Spleen (tissue), 11 donors: ENCODE results near the gene SMG7. TPM values are rescaled to one million over a fixed set of nuclear protein-coding genes. Genes with fewer than 3 reads are reported as not detected.

Source experiments
- DNase-seq: peaks from one replicate; pipeline ENCODE4 v3.0.0-alpha.2; 2020
- H3K27ac ChIP-seq, 8 donors: fragments of 200-600 bp; sonication (generic) in 7 of 8; 1 replicate in 4 of 8; 2 replicates in 4 of 8; pipeline versions ENCODE4 v1.5.0 to v1.8.0; 2016 to 2021; ENCODE audit warnings: inconsistent platforms in 4 of 8, mild to moderate bottlenecking in 4 of 8, moderate library complexity in 1 of 8
- H3K27me3 ChIP-seq, 7 donors: fragments of 200-600 bp; sonication (generic) in 6 of 7; replicated peaks in 1 of 7; 1 replicate in 4 of 7; 2 replicates in 3 of 7; pipeline versions ENCODE4 v1.5.0 to v1.8.0; 2016 to 2021; ENCODE audit warnings: inconsistent platforms in 3 of 7, mild to moderate bottlenecking in 1 of 7
- H3K36me3 ChIP-seq, 6 donors: fragments of 200-600 bp; sonication (generic) in 5 of 6; 1 replicate in 4 of 6; 2 replicates in 2 of 6; pipeline versions ENCODE4 v1.5.0 to v1.8.0; 2016 to 2021; ENCODE audit warnings: inconsistent platforms in 2 of 6
- H3K4me1 ChIP-seq, 6 donors: fragments of 200-600 bp; sonication (generic) in 5 of 6; 1 replicate in 3 of 6; 2 replicates in 3 of 6; pipeline versions ENCODE4 v1.5.0 to v1.8.0; 2016 to 2021; ENCODE audit warnings: inconsistent platforms in 3 of 6
- H3K4me3 ChIP-seq, 8 donors: fragments of 200-600 bp; sonication (generic) in 7 of 8; 1 replicate in 4 of 8; 2 replicates in 4 of 8; pipeline versions ENCODE4 v1.5.0 to v1.8.0; 2016 to 2021; ENCODE audit warnings: inconsistent platforms in 4 of 8, mild to moderate bottlenecking in 4 of 8, moderate library complexity in 2 of 8
- H3K9me3 ChIP-seq, 8 donors: fragments of 200-600 bp; sonication (generic) in 7 of 8; 1 replicate in 4 of 8; 2 replicates in 4 of 8; pipeline versions ENCODE4 v1.5.0 to v1.8.0; 2016 to 2021; ENCODE audit warnings: inconsistent platforms in 4 of 8
- CTCF ChIP-seq, 11 experiments: fragments of 200-600 bp in 7 of 11; fragments of 450-650 bp in 4 of 11; sonication (generic) in 4 of 11; IDR thresholded peaks in 8 of 11; conservative IDR thresholded peaks in 3 of 11; 1 replicate in 7 of 11; 2 replicates in 4 of 11; pipeline versions ENCODE4 v1.4.0 to v1.8.0; 2016 to 2021; ENCODE audit warnings: antibody characterized with exemption in 11 of 11, inconsistent platforms in 4 of 11, mild to moderate bottlenecking in 1 of 11
- POLR2A ChIP-seq, 3 donors: fragments of 450-650 bp; IDR thresholded peaks; one replicate each; pipeline ENCODE4 v1.5.1; 2017; ENCODE audit warnings: antibody characterized with exemption in 3 of 3, mild to moderate bottlenecking in 1 of 3
- POLR2AphosphoS5 ChIP-seq, 3 donors: sonication (generic); formaldehyde crosslinking; IDR thresholded peaks; one replicate each; pipeline ENCODE4 v1.5.1; 2017; ENCODE audit warnings: antibody characterized with exemption in 3 of 3
- WGBS, 5 donors: extraction: QIAGEN DNeasy Blood & Tissue Kit in 3 of 5; methylation state at CpG; one replicate each; pipeline versions ENCODE4 v1.1.5 to v1.1.7; 2013 to 2018; 5-methylcytosine and 5-hydroxymethylcytosine counted together
- intact Hi-C: fragments of 100-400 bp; cut with DNase I; formaldehyde crosslinking; loops from one replicate; pipeline ENCODE4 v1.15.0; 2023; ENCODE audit warnings: low total_unique reads
- polyA plus RNA-seq, 3 donors: library from polyadenylated mRNA; stranded (reverse); fragments of 200-250 nt; gene quantifications; one replicate each; pipeline ENCODE4 v1.2.1, GENCODE V29; 2013
- total RNA-seq, 7 donors: library from RNA; depleted of rRNA in 3 of 7; stranded (reverse); fragments of >200 nt in 3 of 7; fragmentation: NEBNext Ultra II Directional in 4 of 7; extraction: Animal tissue kit (Norgen Biotek cat#: 25700) in 4 of 7; gene quantifications; one replicate each; pipeline versions ENCODE4 v1.1.0 to v1.2.1, GENCODE V29; 2016 to 2021
- donor health status: healthy with polysubstance abuse.
- donor health status: DM: no; HTN: no; CAD: no; lungs with moderate emphysema.
- donor health status: DM: no; HTN: no; CAD: no.
- donor health status: Bipolar disorder and iron deficiency.
- donor health status: healthy.
- donor health status: DM: no; HTN: no; CAD: no.
- donor health status: DM: yes; HTN: yes; CAD: no.

SMG7 gene
- total and polyA plus RNA-seq, 10 donors = 14.1 to 116 (median 53.5) TPM

GRCh38 chr1:183546427-183546826, 74.1 kb downstream of the SMG7 start:
- DNase-seq = no peak
- 86 to 98% (median 94%) methylated on average over 2 of the region's 2 CpGs for WGBS, 5 donors

GRCh38 chr1:183548116-183548515, 75.8 kb downstream of the SMG7 start:
- no peaks in the 10 kb centered on the region for H3K9me3 ChIP-seq
- DNase-seq = no peak
- intact Hi-C loops = no loop called here
- TF ChIP-seq POLR2AphosphoS5 (IDR thresholded peaks at IDR 0.05) (no peak), POLR2A (IDR thresholded peaks at IDR 0.05) (no peak), CTCF (IDR thresholded peaks at IDR 0.05 in 8 of 11, conservative IDR thresholded peaks at IDR 0.05 in 3 of 11) (no peak)
- no peak overlapping the region for H3K4me3 ChIP-seq
- H3K27me3 ChIP-seq = no peaks in the 10 kb centered on the region
- peaks cover 0 to 14% (median 2%) of the 10 kb centered on the region in 6 donors for H3K4me1 ChIP-seq
- H3K27ac ChIP-seq = no peak overlapping the region
- 86 to 90% (median 87%) methylated on average over 1 of the region's 1 CpG for WGBS, 5 donors
- H3K36me3 ChIP-seq = peaks cover 3 to 100% (median 86%) of the 10 kb centered on the region in 6 donors

More at GRCh38 chr1:183546427-183546826, 74.1 kb downstream of the SMG7 start:
- peaks cover 0 to 14% (median 2%) of the 10 kb centered on the region in 6 donors for H3K4me1 ChIP-seq
- peaks cover 7 to 99% (median 80%) of the 10 kb centered on the region in 6 donors for H3K36me3 ChIP-seq
- TF ChIP-seq CTCF (IDR thresholded peaks at IDR 0.05 in 8 of 11, conservative IDR thresholded peaks at IDR 0.05 in 3 of 11) = no peak
- no peak for TF ChIP-seq POLR2A (IDR thresholded peaks at IDR 0.05)
- TF ChIP-seq POLR2AphosphoS5 (IDR thresholded peaks at IDR 0.05) = no peak
- H3K27ac ChIP-seq = no peak overlapping the region
- H3K4me3 ChIP-seq = no peak overlapping the region
- no peaks in the 10 kb centered on the region for H3K9me3 ChIP-seq
- intact Hi-C loops = no loop called here
- no peaks in the 10 kb centered on the region for H3K27me3 ChIP-seq

GRCh38 chr1:183550915-183551314, 78.6 kb downstream of the SMG7 start:
- Histone ChIP-seq H3K36me3 (peaks cover 0 to 100% (median 79%) of the 10 kb centered on the region in 6 donors), H3K4me3 (no peak overlapping the region), H3K27me3 (no peaks in the 10 kb centered on the region), H3K9me3 (no peaks in the 10 kb centered on the region), H3K27ac (no peak overlapping the region), H3K4me1 (peaks cover 0 to 28% (median 6%) of the 10 kb centered on the region in 6 donors)
- WGBS, 5 donors = 72 to 87% (median 80%) methylated on average over 3 of the region's 3 CpGs
- intact Hi-C loops = no loop called here
- peak; percentile 51 for DNase-seq
- TF ChIP-seq CTCF (IDR thresholded peaks at IDR 0.05 in 8 of 11, conservative IDR thresholded peaks at IDR 0.05 in 3 of 11) (no peak), POLR2AphosphoS5 (IDR thresholded peaks at IDR 0.05) (no peak), POLR2A (IDR thresholded peaks at IDR 0.05) (no peak)

GRCh38 chr1:183551924-183552323, 79.6 kb downstream of the SMG7 start:
- H3K9me3 ChIP-seq = no peaks in the 10 kb centered on the region
- H3K27me3 ChIP-seq = no peaks in the 10 kb centered on the region
- no peak overlapping the region for H3K4me3 ChIP-seq
- DNase-seq = peak; percentile 28
- H3K4me1 ChIP-seq = peaks cover 0 to 28% (median 6%) of the 10 kb centered on the region in 6 donors
- peak overlapping the region in 2 of 8 donors; percentile 1 to 25 for H3K27ac ChIP-seq
- intact Hi-C loops = no loop called here
- TF ChIP-seq POLR2AphosphoS5 (IDR thresholded peaks at IDR 0.05) = peak in 1 of 3 donors; percentile 8
- TF ChIP-seq POLR2A (IDR thresholded peaks at IDR 0.05) = no peak
- WGBS, 5 donors = 84 to 91% (median 88%) methylated on average over 9 of the region's 9 CpGs
- H3K36me3 ChIP-seq = peaks cover 0 to 100% (median 76%) of the 10 kb centered on the region in 6 donors
